ENCODE results near the gene LZTR1. TPM values are rescaled to one million over a fixed set of nuclear protein-coding genes. Genes with fewer than 3 reads are reported as not detected.

The LZTR1 gene
- total RNA-seq, 1 donor from 2014 or later = 59.2 TPM

- DNase-seq (ENCODE audit: extremely low read depth, low read depth, low spot score) = no peak
Measured at GRCh38 chr22:20979243-20979809, 2.8 kb upstream of the LZTR1 start.

- no peak for DNase-seq (ENCODE audit: extremely low read depth, low read depth, low spot score)
Measured at GRCh38 chr22:20979940-20980453, 2.1 kb upstream of the LZTR1 start.

DNA sequence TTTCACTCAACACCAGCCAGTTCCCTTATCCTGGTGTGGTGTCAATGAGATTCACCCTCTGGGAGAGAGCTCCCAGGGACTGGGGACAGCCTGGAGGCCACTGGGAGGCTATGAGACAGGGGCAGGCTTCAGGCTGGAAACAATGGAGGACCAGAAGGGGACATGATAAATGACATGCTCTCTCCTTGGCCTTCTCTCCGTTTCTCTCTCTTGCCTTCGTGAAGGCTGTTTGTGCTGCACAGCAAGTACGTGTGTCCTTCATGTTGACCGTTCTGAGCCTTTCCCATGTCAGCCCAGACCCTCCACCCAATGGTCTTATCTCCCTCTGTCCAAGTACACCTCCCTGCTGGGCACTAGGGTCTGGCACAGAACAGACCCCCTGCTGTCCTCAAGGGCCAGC is 1.6 kb upstream of the LZTR1 start:
- no peak for DNase-seq (ENCODE audit: extremely low read depth, low read depth, low spot score)

DNA sequence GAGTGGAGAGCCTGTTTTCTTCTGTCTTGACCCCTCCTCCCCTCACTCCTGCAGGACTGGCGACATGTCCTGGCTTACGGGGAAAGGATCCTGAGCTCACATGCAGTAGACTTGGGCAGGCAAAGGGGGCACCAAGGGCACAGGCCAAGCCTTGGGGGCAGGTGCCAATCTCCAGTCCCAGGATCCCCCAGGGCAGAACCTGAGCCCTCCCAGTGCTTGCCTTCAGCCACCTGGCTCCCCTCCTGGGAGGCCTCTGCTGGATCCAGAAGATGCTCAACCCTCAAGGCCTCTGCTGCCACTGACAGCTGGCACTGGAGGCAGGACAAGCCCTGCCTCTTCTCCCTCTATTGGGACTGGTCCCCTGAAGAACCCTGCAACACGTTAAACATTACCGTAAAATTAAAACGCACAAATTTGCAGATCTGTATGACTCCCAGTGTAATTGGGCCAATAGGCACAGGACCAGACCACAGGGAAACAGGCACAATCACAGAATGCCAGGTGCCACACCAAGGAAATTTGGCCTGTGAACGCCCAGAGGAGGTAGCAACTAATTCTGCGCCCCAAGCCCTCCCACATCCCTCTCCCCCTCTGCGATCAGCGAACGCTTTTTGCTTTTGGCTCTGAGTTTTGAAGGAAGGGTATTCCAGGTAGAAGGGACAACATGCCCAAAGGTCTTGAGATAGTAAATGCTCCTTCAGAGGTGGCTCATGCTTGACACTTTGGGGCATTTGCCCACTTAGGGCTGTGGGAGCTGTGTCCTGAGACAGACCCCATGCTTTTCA is 967 bp upstream of the LZTR1 start:
- no peak for DNase-seq (ENCODE audit: extremely low read depth, low read depth, low spot score)

DNA sequence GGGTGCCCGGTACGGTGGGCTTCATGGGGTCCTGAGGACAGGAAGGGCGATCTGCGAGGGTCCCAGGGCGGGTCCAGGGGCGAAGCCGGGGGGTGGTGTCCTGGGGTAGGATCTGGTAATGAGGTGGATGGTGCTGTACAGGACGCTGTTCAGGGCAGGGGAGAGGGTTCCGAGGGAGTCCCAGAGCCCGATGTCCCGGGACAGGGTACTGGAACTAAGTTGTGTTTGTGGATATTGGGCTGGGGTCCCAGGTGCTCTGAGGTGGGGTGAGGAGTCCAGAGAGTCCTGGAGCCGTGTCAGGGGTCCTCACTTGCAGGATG is 426 bp downstream of the LZTR1 start:
- DNase-seq (ENCODE audit: extremely low read depth, low read depth, low spot score) = no peak

- DNase-seq (ENCODE audit: extremely low read depth, low read depth, low spot score) = no peak
Measured at GRCh38 chr22:20983081-20983771, 1.1 kb downstream of the LZTR1 start.

DNA sequence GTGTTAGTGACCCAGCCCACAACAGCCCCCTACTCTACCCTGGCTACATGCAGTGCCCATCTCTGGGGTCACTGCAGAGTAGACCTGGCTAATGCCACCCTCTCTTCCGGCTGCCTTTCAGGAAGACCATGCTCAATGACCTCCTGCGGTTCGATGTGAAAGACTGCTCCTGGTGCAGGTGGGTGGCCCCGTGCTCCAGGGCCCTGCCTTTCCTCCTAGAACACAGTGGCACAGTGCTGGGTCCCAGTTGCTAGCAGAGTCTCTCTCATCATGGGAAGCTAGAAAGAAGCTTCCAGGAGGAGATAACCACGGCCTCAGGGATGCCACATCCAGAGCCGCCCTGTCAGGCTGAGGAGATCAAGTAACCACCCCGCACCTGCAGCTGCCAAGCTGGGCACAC is 3.6 kb downstream of the LZTR1 start:
- DNase-seq (ENCODE audit: extremely low read depth, low read depth, low spot score) = no peak

DNA sequence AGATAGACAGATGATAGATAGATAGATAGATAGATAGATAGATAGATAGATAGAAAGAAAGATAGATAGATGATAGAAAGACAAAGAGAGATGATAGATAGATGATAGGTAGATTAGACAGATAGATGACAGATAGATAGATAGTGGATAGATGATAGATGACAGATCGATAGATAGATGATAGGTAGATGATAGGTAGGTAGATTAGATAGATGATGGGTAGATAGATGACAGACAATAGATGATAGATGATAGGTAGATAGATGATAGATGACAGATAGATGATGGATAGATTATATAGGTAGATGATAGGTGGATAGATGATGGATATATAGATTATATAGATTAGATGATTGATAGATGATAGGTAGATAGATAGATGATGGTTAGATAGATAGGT is 4.3 kb downstream of the LZTR1 start:
- no peak for DNase-seq (ENCODE audit: extremely low read depth, low read depth, low spot score)

GRCh38 chr22:20987375-20987774 is 5.3 kb downstream of the LZTR1 start:
- DNase-seq (ENCODE audit: extremely low read depth, low read depth, low spot score) = no peak

GRCh38 chr22:20988573-20989322 is 6.7 kb downstream of the LZTR1 start:
- no peak for DNase-seq (ENCODE audit: extremely low read depth, low read depth, low spot score)

- no peak for DNase-seq (ENCODE audit: extremely low read depth, low read depth, low spot score)
Measured at GRCh38 chr22:20989323-20990138, 7.4 kb downstream of the LZTR1 start.

- DNase-seq (ENCODE audit: extremely low read depth, low read depth, low spot score) = no peak
Measured at GRCh38 chr22:20990184-20991180, 8.4 kb downstream of the LZTR1 start.

GRCh38 chr22:20991252-20992055 is 9.4 kb downstream of the LZTR1 start:
- DNase-seq (ENCODE audit: extremely low read depth, low read depth, low spot score) = no peak

- no peak for DNase-seq (ENCODE audit: extremely low read depth, low read depth, low spot score)
Measured at GRCh38 chr22:20992056-20992442, 10.0 kb downstream of the LZTR1 start.

DNA sequence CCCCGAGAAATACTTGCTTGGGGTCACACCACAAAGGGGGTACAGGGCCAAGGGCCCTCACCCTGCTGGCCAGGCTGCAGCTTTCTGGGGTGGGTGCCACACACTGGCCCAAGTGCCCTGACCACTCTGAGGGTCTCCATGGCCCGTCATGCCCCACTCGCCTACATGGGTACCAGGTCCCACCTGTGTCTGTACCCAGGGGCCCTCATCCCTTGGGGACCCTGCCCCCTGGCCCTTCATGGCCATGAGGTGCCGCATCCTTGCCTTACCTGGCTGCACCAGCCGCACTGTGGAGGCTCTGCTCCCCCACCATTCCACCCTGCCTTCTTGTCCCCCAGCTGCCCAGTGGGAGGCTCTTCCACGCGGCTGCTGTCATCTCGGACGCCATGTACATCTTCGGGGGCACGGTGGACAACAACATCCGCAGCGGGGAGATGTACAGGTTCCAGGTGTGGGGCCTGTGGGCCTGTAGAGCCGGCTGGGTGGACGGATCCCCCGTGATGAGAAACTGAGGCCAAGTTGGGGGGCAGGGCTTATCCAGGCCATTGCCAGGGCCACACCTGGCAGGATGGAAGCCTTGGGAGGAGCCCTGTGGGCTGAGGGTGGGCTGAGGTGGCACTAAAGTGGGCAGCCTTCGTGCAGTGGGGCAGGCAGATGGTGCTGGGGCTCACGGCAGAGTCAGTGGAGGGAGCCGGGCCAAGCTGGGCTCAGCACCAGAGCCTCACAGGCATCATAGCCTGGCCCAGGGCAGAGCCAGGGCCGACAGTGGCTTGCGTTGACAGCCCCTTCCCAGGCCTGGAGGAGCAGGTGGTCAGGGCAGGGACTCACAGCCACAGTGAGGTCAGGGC is 10.6 kb downstream of the LZTR1 start:
- no peak for DNase-seq (ENCODE audit: extremely low read depth, low read depth, low spot score)

DNA sequence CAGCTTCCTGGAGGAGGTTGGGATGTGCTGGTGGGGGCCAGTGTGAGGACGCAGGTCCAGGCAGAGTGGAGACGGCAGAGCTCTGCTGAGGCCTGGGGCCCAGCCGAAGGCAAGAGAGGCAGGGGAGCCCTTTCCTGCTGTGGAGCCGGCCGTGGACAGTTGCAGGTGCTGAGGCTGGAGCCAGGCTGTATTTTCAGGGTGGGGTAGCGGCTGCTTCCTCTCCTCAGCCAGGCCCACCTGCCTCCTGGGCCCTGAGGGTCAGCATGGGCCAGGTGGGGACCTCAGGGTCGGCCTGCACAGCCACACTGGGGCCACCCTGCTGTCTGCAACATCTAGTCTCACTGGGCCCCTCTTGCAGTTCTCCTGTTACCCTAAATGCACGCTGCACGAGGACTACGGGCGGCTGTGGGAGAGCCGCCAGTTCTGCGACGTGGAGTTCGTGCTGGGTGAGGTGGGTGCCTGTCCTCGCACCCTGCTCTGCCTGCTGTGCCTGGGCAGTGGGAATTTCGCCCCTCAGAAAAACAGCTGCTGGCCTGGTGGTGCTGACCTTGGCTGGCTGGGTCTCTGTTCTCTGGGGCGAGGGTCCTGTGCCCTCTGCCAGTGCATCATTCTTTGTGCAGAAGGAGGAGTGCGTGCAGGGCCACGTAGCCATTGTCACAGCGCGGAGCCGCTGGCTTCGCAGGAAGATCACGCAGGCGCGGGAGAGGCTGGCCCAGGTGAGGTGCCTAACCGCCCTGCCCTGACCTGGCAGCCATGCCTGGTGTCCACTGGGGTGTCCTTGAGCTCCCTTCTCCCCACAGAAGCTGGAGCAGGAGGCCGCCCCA is 11.4 kb downstream of the LZTR1 start:
- no peak for DNase-seq (ENCODE audit: extremely low read depth, low read depth, low spot score)

Data from glomerular endothelial cell (primary cell).